B cell (primary cell): ENCODE measurements around the gene GTF3C2.

Source experiments
- CTCF ChIP-seq: fragments of 200-600 bp; IDR thresholded peaks from one replicate; pipeline ENCODE4 v1.8.0; 2022; ENCODE audit warnings: antibody characterized with exemption, mild to moderate bottlenecking
- EZH2 ChIP-seq: IDR thresholded peaks from 2 replicates; pipeline ENCODE4 v1.6.1; 2012; ENCODE audit warnings: borderline replicate concordance, low read depth, mild to moderate bottlenecking, moderate library complexity, low read length; ENCODE audit not compliant: insufficient read depth, poor library complexity, severe bottlenecking

- TF ChIP-seq CTCF (no peak), EZH2 (no peak)
These were observed 48.8 kb downstream of the GTF3C2 start for GRCh38 chr2:27307545-27308358.
